Esophagus muscularis mucosa (tissue), 3 donors: ENCODE data around the gene CHRM5.

Source experiments
- POLR2A ChIP-seq: fragments of 450-650 bp; IDR thresholded peaks from one replicate; pipeline ENCODE4 v1.6.1; 2017; ENCODE audit warnings: antibody characterized with exemption, moderate library complexity, mild to moderate bottlenecking, low read depth
- POLR2AphosphoS5 ChIP-seq, 2 donors: sonication (generic); formaldehyde crosslinking; IDR thresholded peaks; one replicate each; pipeline ENCODE4 v1.6.1; 2017; ENCODE audit warnings: antibody characterized with exemption in 2 of 2
- TF ChIP-seq, protein P1 (sequence below), 3 experiments: fragments of 200-600 bp in 2 of 3; fragments of 450-650 bp in 1 of 3; sonication (generic) in 2 of 3; IDR thresholded peaks; one replicate each; pipeline ENCODE4 v1.5.1; 2017 to 2019; ENCODE audit warnings: antibody characterized with exemption in 3 of 3, mild to moderate bottlenecking in 2 of 3, moderate library complexity in 1 of 3

DNA sequence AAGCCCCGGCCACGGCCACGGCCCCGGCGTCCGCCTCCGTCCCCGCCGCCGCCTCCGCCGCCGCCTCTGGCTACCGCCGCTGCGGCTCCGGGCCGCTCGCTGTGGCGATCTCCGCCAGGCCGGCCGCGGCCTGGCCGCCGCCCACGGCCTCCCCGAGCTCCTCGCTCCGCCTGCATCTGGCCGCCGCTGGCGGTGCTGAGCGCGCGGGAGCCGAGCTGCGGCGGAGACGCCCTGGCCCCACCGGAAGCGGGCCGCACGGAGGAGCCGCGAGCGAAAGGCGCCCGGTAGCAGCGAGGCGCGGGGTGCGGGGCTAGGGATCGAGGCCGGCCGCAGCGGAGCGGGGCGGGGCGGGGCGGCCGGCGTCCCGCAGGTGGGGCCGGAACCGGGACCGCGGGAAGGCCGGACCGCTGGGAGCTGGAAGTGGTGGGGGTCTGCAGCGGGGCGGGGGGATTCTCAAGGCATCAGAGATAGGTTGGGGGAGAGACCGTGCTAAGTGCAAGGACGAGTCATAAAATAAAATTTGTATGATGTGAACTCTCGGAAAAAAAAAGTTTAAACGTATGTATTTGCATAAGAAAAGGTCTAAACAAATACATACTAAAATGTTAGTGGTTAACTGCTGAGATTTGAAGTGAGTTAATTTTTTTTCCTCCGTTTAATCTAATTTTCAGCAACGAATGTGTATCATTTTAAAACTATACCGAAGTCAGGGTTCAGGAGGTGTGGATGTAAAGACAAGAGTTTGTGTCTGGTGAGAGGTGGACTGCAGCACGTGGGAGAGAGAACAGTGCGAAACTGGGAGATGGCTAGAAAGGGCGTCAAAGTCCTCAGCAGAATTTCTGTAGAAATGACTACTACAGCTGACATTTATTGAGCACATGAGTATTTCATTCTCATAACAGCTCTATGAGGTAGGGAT is 70.8 kb downstream of the CHRM5 start, which contains the start of gene AVEN:
- TF ChIP-seq POLR2AphosphoS5 (IDR thresholded peaks at IDR 0.05): no peak
- TF ChIP-seq, protein P1, sequence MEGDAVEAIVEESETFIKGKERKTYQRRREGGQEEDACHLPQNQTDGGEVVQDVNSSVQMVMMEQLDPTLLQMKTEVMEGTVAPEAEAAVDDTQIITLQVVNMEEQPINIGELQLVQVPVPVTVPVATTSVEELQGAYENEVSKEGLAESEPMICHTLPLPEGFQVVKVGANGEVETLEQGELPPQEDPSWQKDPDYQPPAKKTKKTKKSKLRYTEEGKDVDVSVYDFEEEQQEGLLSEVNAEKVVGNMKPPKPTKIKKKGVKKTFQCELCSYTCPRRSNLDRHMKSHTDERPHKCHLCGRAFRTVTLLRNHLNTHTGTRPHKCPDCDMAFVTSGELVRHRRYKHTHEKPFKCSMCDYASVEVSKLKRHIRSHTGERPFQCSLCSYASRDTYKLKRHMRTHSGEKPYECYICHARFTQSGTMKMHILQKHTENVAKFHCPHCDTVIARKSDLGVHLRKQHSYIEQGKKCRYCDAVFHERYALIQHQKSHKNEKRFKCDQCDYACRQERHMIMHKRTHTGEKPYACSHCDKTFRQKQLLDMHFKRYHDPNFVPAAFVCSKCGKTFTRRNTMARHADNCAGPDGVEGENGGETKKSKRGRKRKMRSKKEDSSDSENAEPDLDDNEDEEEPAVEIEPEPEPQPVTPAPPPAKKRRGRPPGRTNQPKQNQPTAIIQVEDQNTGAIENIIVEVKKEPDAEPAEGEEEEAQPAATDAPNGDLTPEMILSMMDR (IDR thresholded peaks at IDR 0.05): no peak
- no peak for TF ChIP-seq POLR2A
